ENCODE results near the gene VAMP8.

VAMP8 gene

GRCh38 chr2:85577386-85578242, at the start of gene VAMP8:
VAMP8 (plus strand) TSS chr2:85577586; CDS start chr2:85577647, 61 bp downstream.
- H3K4me3 ChIP-seq (ENCODE audit: control insufficient read depth, low read depth, low read length), result no peak within 1 kb of the TSS
- no peak for DNase-seq (ENCODE audit: low read depth)
- TF ChIP-seq CTCF (conservative IDR thresholded peaks at IDR 0.05; ENCODE audit: control insufficient read depth, insufficient read depth, low read depth, low read length), result no peak

GRCh38 chr2:85527787-85528186, 49.6 kb upstream of the VAMP8 start:
- DNase-seq (ENCODE audit: low read depth), result no peak
- TF ChIP-seq CTCF (conservative IDR thresholded peaks at IDR 0.05; ENCODE audit: control insufficient read depth, insufficient read depth, low read depth, low read length), result no peak
- no peak overlapping the region for H3K4me3 ChIP-seq (ENCODE audit: control insufficient read depth, low read depth, low read length)

- H3K4me3 ChIP-seq (ENCODE audit: control insufficient read depth, low read depth, low read length), result no peak overlapping the region
- DNase-seq (ENCODE audit: low read depth), result no peak
- TF ChIP-seq CTCF (conservative IDR thresholded peaks at IDR 0.05; ENCODE audit: control insufficient read depth, insufficient read depth, low read depth, low read length), result no peak
Measured at GRCh38 chr2:85528355-85528754, 49.0 kb upstream of the VAMP8 start.

GRCh38 chr2:85529809-85530208, 47.6 kb upstream of the VAMP8 start:
- TF ChIP-seq CTCF (conservative IDR thresholded peaks at IDR 0.05; ENCODE audit: control insufficient read depth, insufficient read depth, low read depth, low read length), result no peak
- DNase-seq (ENCODE audit: low read depth), result no peak
- no peak overlapping the region for H3K4me3 ChIP-seq (ENCODE audit: control insufficient read depth, low read depth, low read length)

GRCh38 chr2:85531589-85531988, 45.8 kb upstream of the VAMP8 start:
- no peak overlapping the region for H3K4me3 ChIP-seq (ENCODE audit: control insufficient read depth, low read depth, low read length)
- DNase-seq (ENCODE audit: low read depth), result no peak
- no peak for TF ChIP-seq CTCF (conservative IDR thresholded peaks at IDR 0.05; ENCODE audit: control insufficient read depth, insufficient read depth, low read depth, low read length)

GRCh38 chr2:85534099-85534498, 43.3 kb upstream of the VAMP8 start:
- no peak for DNase-seq (ENCODE audit: low read depth)
- H3K4me3 ChIP-seq (ENCODE audit: control insufficient read depth, low read depth, low read length), result no peak overlapping the region
- TF ChIP-seq CTCF (conservative IDR thresholded peaks at IDR 0.05; ENCODE audit: control insufficient read depth, insufficient read depth, low read depth, low read length), result no peak
